Measurements from ENCODE around the gene GPR139.

GPR139 gene

GRCh38 chr16:20051611-20052010 is 22.1 kb downstream of the GPR139 start:
- no peak for DNase-seq

- DNase-seq, result no peak
Measured at GRCh38 chr16:20051147-20051546, 22.5 kb downstream of the GPR139 start.

DNA sequence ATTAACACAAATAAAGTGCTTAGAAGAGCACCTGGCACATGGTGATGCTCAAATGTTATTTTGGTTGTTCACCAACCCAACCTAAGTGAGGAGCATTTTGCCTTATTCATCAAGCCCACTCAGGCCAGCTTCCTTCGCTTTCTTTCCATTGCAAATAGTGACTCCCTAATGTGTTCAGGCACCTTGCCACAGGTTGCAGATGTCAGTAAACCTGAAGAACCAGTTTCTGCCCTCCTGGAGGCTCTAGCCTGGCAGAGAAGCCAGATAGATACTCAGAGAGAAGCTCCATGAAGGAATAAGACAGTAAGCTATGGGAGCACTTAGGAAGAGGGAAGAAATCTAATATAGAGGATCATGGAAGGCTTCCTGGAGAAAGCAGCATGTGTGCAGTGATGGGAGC is 23.9 kb downstream of the GPR139 start:
- no peak for DNase-seq

- DNase-seq, result no peak
Measured at GRCh38 chr16:20045886-20046285, 27.8 kb downstream of the GPR139 start.

DNA sequence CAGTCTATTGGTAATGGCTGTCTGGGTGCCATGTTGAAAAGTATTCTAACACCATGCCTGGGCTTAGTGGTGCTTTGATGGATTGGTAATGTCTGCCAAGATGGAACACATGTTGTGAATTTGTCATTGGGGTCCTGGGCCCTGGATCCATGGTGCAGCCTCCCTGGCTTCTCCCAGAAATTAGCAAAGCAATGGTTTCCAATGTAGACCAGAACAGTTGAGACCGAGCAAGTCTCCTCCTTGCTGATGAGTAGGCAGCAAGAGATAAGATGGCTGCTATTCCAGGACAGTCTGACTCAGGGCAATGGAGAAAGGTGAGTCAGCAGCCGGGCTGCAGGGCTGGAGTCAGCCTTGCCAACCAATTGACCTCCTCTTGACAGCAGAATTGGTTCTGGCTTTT is 30.8 kb downstream of the GPR139 start:
- no peak for DNase-seq

GRCh38 chr16:20041924-20042596 is 31.6 kb downstream of the GPR139 start:
- no peak for DNase-seq

DNA sequence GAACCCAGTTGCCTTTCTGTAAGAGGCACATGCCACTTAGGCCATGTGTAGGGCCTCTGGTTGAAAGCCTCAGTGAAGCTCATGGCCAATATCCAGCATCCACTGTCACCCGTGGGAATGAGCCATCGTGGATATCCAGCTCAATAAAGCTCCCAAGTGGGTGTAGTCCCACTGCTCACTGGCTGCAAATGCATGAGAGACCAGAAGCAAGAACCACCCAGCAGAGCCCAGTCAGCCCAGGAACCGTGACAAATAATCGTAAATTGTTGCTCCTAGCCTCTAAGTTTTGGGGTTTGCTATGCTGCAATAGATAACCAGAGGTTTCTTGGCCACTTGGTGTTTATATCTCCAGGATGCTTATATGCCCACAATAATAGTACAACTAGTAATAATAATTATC is 33.7 kb downstream of the GPR139 start:
- no peak for DNase-seq

DNA sequence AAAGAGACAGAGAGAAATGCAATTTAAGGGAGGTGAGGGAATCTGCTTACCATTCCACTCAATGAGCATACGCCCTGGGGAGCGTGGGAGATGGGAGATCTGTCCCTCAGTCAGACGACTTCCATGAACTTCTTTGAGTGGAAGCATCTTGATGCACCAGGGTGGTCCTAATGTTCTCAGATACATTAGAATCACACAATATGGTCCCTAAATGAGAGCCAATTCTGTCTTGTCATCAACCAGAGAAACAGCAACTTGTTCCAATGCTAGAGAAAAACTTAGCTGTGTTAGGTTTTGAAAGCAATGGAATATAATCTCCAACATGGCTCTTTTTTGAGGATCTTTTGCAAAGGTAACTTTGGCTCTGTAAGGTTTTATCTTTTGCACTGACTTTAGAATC is 44.1 kb downstream of the GPR139 start:
- DNase-seq, result no peak

DNA sequence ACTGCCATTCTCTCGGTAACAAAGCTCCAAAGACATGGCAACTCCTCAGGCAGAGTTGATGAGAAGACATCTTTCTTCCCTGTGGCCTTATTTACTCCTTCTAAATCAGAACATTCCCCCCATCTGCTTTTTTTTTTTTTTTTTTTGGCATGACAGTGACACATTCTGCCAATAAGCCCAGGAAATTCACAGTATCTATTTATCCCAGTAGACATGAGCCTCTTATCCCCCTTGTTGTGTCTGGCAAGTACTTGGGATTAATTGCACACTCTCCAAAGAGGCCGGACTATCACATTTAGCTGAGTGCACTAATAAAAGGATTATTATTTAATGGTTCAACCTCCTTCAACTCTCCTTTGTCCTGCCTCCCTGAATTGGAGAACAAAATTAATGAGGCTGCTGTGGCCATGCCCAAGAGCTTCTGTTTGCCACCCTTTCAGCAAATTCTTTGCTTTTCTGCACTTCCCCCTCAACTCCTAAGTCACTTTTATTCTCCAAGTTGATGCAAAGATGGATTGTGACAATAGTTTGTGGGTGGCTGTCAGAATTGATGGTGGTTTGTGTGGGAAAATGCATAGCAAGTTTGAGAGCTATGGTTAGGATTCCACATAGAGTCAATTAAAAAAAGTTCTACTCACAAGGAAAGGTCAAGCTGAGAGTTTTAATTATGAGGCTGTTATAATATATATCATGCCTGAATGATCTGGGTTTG is 47.2 kb downstream of the GPR139 start:
- DNase-seq, result peak; percentile 83

DNA sequence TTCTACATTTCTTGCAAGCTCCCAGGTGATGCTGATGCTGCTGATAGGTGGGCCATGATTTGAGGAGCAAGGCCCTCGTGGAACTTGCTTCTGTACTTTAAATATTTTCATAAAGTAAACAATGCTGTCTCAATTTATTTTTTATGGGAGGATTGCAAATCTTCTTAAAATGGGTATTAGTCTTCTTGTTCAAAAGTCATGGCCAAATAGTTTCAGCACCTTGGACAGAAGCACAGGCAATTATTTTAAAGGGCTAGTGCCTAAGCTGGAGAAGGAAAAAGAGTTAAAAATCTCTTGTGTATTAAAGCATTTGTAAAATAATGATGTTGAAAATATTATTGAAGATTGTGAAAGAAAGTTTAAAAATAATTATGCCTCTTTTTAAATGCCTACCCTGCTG is 50.5 kb downstream of the GPR139 start:
- no peak for DNase-seq

- DNase-seq, result no peak
Measured at GRCh38 chr16:20020976-20021375, 52.7 kb downstream of the GPR139 start.

DNA sequence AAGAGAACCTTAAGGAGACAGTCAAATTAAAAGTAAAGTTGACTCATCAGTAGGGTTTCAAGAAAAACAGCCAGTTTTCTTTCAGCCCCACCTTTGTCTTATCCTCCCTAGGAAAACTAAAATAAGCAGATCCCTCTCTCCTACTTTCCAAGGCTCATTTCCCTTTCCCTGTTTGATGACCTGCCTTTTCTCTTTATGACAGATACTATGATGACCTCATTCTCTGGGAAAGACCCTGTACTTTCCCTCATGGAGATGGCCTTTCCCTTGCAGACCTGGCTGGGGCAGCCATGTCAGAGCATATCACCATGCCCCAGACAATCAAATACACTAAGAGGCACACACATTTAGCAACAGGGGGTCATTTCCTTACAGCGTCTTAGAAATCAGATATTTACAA is 53.6 kb downstream of the GPR139 start:
- DNase-seq, result no peak

GRCh38 chr16:20016234-20016633 is 57.5 kb downstream of the GPR139 start:
- no peak for DNase-seq

DNA sequence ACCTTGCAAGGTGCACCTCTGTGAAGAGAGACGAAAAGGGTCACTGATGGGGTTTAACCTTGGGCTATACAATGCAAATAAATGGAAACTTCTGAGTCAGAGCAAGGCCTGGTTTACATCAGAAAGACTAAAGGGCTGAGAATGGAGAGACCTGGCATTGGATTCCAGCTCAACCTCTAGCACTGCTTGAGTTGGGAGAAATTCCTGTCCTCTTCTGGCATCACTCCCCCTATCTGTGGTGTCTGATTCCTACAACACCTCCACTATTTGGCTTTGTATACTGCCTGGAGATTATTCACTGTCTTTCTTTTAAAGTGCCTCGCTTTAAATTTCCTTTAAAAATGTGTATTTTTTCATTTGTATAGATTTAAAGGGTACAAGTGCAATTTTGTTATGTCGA is 68.8 kb downstream of the GPR139 start:
- DNase-seq, result no peak

DNA sequence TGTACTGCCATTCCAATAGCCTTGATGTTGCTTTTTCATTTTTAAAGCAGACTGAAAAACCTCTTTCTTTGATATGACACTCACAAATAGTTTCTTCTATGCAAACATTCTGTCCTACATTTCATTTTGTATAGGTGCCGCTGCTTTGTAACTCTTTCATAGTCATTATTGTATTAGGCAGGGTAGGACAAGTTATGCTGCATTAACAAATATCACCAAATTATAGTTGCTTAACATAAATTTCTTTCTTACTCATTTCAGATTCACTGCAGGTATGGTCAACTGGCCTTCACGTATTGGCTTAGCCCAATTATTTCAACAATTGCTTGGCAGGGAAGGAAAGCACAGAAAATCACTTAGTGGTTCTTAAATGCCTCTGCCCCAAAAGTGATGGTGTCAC is 70.8 kb downstream of the GPR139 start:
- DNase-seq, result no peak

- DNase-seq, result no peak
Measured at GRCh38 chr16:20001856-20002707, 71.6 kb downstream of the GPR139 start.

GRCh38 chr16:19997734-19998133 is 76.0 kb downstream of the GPR139 start:
- peak; percentile 29 for DNase-seq

GRCh38 chr16:19997264-19997663 is 76.4 kb downstream of the GPR139 start:
- peak; percentile 60 for DNase-seq

DNA sequence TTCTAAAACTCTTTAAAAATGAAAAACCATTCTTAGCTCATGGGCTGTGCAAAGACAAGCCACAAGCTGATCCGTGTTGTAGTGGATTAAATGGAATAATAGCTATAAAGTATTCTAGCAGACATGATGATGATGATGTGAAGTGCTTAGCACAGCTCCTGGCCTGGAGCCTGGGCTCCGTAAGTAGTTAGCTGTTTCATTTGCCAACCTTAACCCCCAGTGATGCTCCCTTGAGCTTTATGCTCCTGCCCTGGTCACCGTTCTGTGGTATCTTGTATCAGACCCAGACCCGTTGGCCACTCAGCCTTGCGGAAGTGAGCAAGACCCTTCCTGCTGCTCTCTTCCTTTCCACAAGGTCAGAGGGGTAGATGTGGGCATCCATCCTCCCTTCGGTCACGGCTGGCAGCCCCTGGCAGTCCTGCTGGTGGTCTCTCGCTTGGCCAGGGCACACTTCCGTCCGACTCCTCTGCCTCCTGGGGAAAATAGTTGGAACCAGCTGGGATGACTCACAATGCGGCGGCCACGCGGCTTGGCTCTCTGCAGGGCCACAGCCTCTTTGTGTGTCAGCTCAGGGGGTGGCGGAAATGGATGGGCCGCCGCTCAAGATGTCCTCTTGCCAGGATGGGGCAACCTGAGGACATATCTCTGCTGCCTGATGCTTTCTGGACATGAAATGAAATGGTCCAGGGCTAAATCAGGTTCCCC is 79.1 kb downstream of the GPR139 start:
- DNase-seq, result no peak

DNA sequence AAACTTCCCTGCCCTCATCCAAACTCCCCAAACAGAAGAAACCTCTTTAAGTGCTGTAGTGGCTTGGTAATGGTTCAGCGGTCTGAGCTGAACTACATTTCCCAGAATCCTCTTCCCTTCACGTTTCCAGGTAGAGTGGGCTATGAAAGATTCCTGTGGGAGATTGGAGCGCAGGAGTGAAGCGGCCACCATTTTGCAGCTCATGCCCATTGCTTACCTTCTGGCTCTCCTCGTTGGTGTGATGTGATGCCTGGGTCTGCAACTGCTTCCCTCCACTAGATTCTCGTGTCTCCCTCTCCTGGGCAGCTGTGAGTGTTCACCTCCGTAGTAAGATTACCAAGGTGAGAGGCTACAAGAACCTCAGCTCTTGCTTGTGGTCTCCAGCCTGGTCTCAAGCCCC is 82.1 kb downstream of the GPR139 start:
- DNase-seq, result no peak

GRCh38 chr16:19984135-19984534 is 89.6 kb downstream of the GPR139 start:
- DNase-seq, result no peak

All from NCI-H1105 treated with DMSO at 0.1 percent for 48 hours (cell line).